ENCODE data around the gene MLEC.

DNA sequence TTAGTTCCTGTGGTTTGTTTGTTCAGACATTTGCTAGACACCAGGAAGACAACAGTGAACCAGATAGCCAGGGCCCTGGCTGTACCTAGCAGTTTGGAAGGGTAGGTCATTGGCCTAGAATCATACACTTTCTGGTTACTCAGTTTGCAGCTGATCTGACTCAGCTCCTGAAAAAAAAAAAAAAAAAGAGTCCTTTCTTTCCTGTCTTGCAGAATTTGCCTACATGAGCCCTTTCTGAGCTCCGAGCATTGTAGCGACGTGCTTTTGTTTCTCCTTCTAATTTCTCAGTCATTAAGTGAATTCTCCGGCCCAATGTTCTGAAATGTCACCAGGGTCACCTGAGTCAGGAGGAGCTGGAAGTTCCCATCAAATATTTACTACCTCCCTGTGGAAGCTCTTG is 44.1 kb upstream of the MLEC start:
- TF ChIP-seq, protein P1, sequence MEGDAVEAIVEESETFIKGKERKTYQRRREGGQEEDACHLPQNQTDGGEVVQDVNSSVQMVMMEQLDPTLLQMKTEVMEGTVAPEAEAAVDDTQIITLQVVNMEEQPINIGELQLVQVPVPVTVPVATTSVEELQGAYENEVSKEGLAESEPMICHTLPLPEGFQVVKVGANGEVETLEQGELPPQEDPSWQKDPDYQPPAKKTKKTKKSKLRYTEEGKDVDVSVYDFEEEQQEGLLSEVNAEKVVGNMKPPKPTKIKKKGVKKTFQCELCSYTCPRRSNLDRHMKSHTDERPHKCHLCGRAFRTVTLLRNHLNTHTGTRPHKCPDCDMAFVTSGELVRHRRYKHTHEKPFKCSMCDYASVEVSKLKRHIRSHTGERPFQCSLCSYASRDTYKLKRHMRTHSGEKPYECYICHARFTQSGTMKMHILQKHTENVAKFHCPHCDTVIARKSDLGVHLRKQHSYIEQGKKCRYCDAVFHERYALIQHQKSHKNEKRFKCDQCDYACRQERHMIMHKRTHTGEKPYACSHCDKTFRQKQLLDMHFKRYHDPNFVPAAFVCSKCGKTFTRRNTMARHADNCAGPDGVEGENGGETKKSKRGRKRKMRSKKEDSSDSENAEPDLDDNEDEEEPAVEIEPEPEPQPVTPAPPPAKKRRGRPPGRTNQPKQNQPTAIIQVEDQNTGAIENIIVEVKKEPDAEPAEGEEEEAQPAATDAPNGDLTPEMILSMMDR (IDR thresholded peaks at IDR 0.05 in 8 of 11, conservative IDR thresholded peaks at IDR 0.05 in 3 of 11) = no peak
- TF ChIP-seq POLR2A (IDR thresholded peaks at IDR 0.05) = no peak
- TF ChIP-seq POLR2AphosphoS5 (IDR thresholded peaks at IDR 0.05) = no peak
